ENCODE measurements around the gene POLR3GL.
"Not testable (repeated sequence)": the region's sequence is repeated elsewhere in the genome, so short reads cannot be mapped to it uniquely, and the experiment has no call there.

POLR3GL gene, protein sequence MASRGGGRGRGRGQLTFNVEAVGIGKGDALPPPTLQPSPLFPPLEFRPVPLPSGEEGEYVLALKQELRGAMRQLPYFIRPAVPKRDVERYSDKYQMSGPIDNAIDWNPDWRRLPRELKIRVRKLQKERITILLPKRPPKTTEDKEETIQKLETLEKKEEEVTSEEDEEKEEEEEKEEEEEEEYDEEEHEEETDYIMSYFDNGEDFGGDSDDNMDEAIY

DNA sequence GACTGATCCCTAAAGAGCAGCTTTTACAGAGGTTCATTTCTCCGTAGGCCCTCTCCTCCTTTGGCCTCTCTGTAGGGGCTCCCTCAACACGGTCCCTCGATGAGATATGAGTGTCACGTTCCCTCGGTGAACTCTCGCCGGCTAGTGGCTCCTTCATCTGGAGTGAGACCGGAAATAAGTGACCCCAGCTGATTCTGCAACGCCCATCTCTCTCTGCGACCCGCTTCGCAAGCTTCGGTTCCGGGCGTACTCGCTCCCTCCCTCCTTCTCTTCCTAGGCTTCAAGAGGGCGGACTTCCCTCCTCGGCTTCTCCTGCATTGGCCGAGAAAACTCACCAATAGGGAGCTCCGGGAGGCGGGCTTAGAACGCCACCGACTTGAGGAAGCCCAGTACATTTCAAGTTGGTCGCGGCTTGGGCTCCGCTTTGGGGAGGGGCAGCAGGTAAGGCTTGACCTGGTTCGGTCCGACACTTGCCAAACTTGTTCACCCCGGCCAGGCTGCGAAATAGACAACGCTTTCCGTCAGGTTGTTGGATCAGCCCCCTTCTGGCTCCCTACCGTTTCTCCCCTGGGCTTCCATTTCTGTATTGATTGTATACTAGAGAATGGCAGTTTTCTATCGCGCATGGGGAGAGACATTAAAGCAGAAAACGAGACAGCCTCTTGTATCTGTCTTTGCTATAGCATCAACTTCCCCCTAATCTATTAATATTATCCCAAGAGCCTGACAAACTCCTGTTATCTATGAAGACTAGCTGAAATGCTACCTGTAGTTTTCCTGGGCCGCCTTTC is at the start of gene POLR3GL, which contains the start of gene ANKRD34A:
Gene POLR3GL, plus strand, starts transcription at position 363 of the 791 bp plus-strand sequence. CDS start 10,176 bp downstream, outside the sequence.
Gene ANKRD34A, minus strand, starts transcription at position 248 of the 791 bp plus-strand sequence. CDS start 2,816 bp downstream, outside the sequence.
- peak; percentile 84 for DNase-seq

DNA sequence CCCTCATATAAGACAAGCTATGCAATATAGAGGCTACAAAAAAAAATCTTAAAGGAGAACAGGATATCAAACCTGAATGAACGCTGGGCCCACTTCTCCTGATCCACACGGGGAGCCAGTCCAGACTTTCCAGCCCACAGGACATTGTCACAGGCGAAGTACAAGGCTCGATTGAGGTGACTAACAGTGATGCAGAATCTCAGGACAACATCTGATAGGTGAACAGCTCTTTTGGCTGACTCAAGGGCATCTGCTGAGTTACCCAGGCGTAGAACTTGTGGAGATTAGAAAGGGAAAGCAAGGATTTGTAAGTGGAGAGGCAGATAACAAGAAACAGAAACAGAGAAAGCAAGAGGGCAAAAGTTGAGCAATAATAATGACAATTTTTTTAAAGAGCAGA is 47.7 kb upstream of the POLR3GL start:
- no peak for DNase-seq

DNA sequence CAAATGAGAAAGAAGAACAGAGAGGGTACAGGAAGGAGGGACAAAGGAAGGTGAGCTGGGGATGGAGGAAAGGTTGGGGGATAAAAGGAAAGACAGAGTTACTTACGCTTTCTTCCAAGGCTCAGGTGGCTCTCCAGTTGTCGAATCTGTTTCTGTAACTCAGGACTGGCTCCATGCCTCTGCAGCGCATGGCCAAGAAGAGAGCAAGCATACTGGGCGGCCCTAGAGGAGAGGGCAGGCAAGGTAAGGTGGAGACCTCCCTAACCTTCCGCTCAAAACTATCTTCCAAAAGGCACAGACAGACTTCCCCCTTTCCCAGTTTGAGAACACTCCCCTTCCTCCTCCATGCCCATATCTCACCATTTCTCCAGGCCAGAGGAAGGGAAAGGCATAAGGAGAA is 46.9 kb upstream of the POLR3GL start:
- no peak for DNase-seq

DNA sequence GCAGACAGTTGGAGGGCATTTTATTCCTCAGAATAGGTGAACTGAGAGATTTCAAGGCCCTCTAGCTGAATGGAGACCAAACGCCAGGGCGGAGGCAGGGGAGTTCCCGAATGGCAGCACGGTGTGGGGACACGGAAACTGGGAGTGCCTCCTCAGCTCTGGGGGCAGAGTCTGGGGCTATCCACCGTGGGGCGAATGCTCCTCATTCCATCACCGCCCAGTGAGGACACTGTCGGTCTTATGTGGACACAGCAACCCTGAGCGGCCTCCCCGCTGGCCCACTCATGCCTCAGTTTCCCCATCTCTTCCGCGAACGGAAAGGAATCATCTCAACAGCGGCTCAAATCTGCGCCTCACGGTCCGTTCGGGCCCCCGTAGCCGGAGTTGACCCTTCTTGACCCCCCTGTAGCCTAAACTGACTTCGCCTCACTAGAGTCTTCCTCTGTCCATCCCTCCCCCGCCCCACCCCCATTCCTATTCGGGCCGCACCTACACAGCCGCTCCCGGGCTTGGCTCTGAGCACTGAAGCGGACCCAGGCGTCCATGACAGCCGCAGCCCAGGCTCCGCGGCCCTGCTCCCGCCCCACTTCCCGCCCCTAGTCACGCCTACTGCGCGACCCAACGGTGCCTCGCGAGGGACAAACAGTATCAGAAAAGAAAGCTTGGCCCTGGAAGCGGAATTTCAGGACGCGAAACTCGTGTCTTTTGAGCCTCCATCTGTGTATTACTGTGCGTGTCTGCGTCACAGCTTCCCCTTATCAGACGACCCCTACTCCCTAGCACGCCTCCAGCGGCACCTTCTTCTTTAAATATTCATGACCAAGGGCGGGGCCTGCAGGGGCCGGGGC is 46.1 kb upstream of the POLR3GL start, which contains the start of gene PEX11B:
Gene PEX11B, minus strand, starts transcription at position 574 of the 848 bp plus-strand sequence. Its CDS starts 29 bp downstream, at position 545.
- peak; percentile 57 for DNase-seq

DNA sequence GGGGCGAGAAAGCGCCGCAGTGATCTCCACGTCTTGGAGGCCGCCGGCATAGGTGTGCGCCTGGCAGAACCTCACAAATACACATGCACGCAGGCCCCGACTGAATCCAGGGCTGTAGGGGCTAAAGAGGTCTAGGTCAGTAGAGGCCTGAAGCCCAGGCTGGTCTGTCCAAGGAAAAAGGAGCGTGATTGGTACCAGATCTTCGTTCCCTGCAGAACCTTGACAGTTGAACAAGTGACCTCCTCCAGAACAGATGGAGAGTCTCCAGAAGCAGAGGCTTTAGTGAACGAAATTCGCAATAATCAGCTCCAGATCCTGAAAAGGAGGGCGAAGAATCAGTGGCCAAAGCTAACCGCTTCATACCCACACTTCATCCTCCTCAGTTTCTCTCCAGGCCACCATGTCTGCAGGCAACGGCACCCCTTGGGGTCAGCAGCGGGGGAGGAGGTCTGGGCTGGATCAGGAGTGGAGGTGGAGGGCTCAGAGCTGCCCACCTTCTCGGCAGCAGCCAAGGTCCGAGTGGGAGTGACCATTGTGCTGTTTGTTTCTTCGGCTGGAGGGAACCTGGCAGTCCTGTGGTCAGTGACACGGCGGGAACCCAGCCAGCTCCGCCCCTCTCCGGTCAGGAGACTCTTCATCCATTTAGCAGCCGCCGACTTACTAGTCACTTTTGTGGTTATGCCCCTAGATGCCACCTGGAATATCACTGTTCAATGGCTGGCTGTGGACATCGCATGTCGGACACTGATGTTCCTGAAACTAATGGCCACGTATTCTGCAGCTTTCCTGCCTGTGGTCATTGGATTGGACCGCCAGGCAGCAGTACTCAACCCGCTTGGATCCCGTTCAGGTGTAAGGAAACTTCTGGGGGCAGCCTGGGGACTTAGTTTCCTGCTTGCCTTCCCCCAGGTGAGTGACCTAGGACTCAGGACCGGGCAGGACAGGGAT is 45.2 kb upstream of the POLR3GL start:
- no peak for DNase-seq

DNA sequence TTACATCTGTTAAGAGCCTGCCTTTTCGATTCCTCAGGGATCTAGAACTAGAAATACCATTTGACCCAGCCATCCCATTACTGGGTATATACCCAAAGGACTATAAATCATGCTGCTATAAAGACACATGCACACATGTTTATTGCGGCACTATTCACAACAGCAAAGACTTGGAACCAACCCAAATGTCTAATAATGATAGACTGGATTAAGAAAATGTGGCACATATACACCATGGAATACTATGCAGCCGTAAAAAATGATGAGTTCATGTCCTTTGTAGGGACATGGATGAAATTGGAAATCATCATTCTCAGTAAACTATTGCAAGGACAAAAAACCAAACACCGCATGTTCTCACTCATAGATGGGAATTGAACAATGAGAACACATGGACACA is 44.2 kb upstream of the POLR3GL start:
- not testable (repeated sequence) for DNase-seq

DNA sequence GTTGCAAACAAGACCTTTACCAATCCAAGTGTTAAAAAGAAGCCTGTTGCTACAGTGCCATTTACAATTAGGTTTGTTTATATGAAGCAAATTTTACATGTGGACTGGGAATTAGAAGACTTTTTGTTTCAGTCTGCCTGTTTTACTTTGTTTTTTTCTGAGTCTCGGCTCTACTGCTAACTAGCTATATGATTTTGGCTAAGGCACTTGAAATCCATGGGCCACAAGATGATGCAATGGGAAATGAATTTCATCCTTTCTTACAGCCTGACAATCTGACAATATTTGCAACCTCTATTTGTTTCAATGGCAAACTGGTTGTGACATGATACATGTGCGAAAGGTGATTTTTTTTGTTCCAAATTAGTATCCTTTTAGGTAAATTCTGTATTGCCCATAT is 42.2 kb upstream of the POLR3GL start:
- no peak for DNase-seq

DNA sequence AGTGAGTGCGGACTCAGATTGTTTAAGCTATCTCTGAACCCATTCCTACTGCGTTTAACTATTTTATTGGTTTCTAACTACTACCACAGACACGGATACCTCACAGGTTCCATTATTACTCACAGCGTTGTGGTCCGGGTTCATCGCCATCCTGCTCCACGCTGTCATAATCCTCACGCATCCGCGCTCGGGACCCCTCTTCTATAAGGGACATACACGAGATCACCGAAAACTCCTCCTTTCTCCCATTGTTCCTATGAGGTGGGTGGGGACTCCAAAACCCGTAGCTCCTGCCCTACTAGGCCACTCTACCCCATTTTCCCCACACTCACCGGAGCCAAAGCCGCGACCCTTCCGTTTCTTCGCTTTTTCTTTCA is 37.8 kb upstream of the POLR3GL start:
- DNase-seq = no peak

DNA sequence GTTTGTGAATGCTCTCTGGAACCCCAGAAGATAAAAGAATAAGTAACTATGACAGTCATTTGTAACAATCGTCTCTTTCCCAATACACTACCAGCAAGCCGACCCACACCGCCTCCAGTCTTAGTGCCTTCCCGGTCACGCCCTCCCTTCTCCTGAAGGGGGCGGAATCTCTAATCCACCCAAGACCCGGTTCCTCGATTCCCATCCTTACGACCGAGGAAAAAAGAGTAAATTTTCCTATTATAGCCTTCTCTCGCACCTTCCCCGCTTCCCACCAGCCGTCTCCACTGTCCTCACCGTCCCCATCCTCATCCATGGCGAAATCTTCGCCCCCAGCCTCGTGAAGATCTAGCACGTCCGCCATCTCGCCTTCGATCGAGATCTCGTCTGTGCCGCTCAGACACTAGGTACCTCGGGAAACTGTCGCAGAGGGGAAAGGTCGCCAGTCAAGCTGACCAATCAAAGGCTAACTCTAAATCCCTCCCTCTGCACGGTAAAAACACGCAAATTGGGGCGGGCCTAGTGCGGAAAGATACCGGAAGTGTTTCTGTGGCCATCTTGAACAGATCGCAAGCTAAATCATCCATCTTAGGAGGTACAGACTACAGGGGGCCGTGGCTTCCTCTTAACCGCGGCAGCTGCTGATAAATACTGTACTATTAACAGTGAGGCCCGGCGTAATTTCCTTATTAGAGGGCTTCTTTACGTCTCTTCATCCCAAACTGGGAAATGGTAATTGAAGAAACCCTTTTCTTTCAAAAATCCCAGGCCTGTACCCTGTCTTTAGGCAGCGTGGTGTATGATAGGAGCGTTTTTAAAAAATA is 37.2 kb upstream of the POLR3GL start, which contains the start of gene RBM8A:
Gene RBM8A, minus strand, starts transcription at position 422 of the 824 bp plus-strand sequence. Its CDS starts 58 bp downstream, at position 364.
- peak; percentile 98 for DNase-seq

DNA sequence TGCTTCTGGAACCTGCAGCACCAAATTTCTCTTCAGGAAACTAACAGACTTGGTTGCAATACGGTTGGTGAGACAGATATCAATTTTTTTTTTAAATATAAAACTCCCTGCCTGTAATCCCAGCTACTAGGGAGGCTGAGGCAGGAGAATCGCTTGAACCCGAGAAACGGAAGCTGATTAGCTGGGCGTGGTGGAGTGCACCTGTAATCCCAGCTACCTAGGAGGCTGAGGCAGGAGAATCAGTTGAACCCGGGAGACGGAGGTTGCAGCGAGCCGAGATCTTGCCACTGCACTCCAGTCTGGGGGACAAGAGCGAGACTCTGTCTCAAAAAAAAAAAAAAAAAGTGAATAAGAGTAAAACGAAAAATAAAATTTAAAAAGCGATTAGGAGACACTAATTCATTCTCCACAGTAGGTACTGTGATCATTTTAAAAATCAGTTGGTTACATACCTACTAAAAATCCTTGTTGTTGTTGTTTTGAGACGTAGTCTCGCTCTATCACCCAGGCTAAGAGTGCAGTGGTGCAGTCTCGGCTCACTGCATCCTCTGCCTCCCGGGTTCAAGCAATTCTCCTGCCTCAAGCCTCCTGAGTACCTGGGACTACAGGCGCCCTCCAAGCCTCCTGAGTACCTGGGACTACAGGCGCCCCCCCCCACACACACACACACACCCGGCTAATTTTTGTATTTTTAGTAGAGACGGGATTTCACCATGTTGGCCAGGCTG is 36.4 kb upstream of the POLR3GL start:
- no peak for DNase-seq

DNA sequence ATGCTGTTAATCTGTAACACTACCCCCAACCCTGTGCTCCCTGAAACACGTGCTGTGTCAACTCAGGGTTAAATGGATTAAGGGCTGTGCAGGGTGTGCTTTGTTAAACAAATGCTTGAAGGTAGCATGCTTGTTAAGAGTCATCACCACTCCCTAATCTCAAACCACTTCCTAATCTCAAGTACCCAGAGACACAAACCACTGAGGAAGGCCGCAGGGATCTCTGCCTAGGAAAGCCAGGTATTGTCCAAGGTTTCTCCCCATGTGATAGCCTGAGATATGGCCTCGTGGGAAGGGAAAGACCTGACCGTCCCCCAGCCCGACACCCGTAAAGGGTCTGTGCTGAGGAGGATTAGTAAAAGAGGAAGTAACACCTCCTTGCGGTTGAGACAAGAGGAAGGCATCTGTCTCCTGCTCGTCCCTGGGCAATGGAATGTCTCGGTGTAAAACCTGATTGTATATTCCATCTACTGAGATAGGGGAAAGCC is 31.9 kb upstream of the POLR3GL start:
- DNase-seq = not testable (repeated sequence)

DNA sequence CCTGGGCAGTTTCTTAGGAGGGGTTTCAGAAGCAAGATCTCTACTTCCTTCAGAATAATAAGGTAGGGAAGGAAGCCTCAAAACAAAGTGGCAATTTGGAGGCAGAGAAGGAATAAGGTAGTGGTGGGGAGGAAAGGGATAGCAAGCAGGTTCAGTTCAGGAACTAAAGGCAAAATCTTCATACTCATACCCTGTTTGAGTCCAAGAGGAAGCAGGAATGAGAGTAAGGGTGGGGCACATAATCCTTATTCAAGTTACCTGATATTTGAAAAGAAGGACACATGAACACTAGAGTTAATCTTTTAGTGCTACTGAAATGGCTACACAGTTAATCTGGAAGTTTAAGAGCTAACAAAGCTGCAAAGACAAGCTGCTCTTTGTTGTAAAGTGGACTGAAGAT is 28.8 kb upstream of the POLR3GL start:
- no peak for DNase-seq

DNA sequence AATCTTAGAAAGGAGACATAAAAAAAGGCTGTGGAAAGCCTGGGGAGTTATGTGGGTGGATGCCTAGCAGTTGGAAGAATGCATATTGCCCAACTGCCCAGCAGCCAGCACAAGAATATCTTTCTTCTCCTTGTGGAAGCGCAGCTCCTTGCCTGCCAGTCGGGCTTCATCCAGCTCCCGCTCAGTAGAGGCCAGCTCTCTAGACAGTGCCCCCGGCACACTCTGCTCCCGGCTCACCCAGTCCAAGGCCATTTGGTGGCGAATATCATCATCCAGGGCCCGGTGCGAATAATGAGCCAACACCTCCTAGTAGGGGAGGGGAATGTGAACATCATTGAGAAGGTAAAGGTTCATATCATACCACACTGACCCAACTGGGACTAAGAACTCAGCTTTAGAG is 28.2 kb upstream of the POLR3GL start:
- DNase-seq = no peak

DNA sequence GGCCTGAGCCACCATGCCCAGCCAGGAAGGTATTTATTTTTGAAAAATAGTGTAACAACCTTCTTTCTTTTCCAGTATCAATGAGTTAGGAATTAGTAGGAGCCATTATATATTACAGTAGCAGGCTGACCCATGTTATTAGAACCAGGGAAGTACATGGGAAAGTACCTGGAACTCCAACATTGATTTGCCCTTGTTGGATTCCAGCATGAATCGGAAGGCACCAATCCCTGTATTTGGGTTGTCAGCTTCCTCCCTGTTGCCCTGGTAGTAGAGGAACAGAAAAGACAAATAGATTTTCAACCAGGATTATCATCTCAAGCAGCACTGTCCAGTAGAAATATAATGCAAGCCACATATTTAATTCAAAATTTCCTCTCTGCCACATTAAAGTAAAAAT is 27.1 kb upstream of the POLR3GL start:
- DNase-seq = no peak

DNA sequence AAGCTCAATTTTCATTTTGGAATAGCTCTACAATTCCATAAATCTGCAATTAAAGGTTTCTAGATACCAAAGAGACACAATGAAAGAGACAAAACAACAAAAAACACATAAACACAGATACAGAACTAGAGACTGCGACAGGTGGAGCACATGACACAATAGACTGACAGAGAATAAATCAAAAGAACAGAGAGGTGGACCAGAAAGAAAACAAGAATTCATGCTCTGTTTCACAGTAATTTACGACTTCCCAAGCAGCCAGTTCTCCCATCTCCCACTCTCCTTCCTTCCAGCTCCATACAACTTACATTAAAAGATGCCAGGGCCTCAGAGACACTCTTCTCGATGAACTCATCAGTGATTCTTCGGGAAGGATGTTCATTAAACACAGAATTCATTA is 22.1 kb upstream of the POLR3GL start:
- DNase-seq = no peak

DNA sequence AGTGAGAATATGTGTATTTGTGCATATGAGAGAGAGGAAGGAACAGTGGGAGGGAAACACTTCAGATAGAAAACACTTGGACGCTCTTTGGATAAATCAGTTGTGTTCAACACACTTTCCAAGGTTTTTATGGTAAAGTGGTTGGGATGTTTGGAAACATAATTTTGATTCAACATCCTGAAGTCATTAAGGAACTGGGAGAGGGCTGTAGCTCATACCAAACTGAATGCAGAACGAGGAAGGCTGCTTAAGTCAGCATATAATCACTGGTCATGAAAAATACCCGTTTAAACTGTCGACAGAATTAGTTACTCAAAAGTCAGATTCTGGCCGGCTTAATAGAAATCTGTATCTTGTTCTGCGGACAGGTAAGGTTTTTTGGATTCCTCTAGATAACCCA is 21.6 kb upstream of the POLR3GL start:
- DNase-seq = no peak

DNA sequence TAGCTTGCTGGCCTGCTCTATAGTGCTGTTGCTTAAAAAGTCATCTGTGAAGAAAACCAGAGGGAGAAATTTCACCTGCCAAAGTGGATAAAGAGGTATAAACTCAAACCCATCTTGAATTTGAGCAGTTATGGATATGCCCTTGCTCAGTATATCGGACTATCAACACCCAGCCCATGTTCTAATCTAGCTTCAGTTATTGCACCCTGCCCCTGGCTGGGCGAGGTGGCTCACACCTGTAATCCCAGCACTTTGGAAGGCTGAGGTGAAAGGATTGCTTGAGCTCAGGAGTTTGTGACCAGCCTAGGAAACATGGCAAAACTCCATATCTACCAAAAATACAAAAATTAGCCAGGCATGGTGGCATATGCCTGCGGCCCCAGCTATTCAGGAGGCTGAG is 20.0 kb upstream of the POLR3GL start:
- no peak for DNase-seq

DNA sequence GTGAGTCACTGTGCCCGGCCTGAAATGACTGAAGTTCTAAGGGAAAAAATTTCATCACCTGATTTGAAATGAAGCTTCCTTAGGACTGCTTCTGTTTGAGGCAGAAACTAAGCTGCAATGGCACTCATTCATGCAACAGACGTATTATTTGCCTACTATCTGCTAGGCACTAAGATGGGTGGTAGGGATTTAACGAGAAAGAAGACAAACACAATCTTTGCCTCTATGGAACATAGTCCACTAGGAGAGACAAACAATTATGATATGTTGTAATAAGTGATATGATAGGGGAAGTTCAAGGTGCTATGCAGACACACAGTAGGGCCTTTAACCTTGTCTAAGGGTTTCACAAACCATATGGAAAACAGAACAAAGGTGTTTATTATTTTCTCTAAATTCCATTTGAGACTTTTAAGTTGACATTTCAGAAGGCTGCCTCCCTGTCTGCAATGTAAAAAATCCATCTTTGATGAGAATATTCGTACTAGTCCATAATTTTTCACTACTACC is 18.0 kb upstream of the POLR3GL start:
- no peak for DNase-seq

DNA sequence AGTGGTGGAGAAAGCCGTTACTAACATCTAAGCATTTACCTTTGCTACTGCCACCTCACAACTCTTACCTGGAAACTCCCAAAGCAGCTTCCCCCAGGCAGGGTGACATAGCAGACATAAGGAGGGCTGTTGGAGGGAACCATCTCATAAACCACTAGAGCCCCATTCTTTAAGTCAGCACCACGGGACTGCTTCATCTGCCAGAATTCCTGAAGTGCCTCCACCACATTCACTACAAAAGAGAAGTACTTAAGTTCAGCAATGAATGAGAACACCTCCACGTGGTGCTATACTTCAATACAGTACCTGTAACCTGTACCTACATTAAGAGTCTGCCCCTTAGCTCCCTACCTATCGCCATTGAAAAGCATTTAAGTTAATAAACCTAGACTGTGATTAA is 16.9 kb upstream of the POLR3GL start:
- no peak for DNase-seq

DNA sequence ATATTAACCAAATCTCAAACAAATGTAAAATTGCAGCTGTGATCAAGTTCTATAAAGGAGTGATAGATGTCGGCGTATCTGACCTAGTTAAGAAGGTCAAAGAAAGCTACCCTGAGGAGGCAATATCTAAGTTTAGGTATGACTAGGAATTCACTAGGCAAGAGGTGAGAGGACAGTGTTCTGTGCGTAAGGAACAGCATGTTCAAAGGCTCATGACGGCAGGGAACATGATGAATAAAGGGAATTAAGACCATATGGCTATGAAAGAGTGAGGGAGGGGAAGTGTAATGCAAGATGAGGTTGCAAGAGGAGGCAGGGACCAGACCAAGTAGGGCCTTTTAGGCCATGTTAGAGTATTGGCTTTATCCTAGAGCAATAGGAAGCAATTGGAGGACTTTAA is 15.3 kb upstream of the POLR3GL start:
- DNase-seq = no peak

Measured in NCI-H2029 treated with DMSO at 0.1 percent for 48 hours (cell line).